Measurements from ENCODE around the gene CLCN4. TPM values are rescaled to one million over a fixed set of nuclear protein-coding genes. Genes with fewer than 3 reads are reported as not detected.

The CLCN4 gene
- total RNA-seq, 1 experiment from 2014 or later, result 3.1 TPM

DNA sequence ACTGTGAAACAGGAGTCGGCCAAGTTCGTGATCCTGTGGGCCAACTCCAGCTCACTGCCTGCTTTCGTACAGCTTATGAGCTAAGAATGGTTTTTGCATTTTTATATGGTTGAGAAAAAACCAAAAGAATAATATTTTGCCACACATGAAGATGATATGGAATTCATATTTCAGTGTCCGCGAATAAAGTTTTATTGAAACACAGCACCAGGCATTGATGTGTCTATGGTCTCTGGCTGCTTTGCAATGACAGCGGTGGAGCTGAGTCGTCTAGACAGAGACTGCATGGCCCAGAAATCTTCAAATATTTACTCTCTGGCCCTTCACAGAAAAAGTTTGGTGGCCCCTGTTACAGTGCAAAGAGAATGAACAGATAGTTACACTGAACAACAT lies 20.2 kb downstream of the CLCN4 start:
- H3K4me2 ChIP-seq, result no peak overlapping the region
- H3K9me2 ChIP-seq (ENCODE audit: insufficient read depth), result no peaks in the 10 kb centered on the region
- no peaks in the 10 kb centered on the region for H3K36me3 ChIP-seq (ENCODE audit: low read depth)
- ChIA-PET CTCF (no interaction called here), POLR2A (ENCODE audit: unreplicated experiment) (no interaction called here)
- no peaks in the 10 kb centered on the region for H3K9me3 ChIP-seq (ENCODE audit: insufficient read depth, low read depth)
- DNase-seq, result no peak
- no peak overlapping the region for H2AFZ ChIP-seq
- no peaks in the 10 kb centered on the region for H3F3A ChIP-seq (ENCODE audit: insufficient read depth, low read depth)
- no peak overlapping the region for H3K4me3 ChIP-seq
- no peak overlapping the region for H3K27ac ChIP-seq
- BruUV-seq (replicated peaks), result no TSS peak
- H3K27me3 ChIP-seq (ENCODE audit: insufficient read depth, low read depth), result no peaks in the 10 kb centered on the region
- TF ChIP-seq EZH2 (IDR thresholded peaks at IDR 0.05; ENCODE audit: low read depth), result no peak
- TF ChIP-seq, protein P1, sequence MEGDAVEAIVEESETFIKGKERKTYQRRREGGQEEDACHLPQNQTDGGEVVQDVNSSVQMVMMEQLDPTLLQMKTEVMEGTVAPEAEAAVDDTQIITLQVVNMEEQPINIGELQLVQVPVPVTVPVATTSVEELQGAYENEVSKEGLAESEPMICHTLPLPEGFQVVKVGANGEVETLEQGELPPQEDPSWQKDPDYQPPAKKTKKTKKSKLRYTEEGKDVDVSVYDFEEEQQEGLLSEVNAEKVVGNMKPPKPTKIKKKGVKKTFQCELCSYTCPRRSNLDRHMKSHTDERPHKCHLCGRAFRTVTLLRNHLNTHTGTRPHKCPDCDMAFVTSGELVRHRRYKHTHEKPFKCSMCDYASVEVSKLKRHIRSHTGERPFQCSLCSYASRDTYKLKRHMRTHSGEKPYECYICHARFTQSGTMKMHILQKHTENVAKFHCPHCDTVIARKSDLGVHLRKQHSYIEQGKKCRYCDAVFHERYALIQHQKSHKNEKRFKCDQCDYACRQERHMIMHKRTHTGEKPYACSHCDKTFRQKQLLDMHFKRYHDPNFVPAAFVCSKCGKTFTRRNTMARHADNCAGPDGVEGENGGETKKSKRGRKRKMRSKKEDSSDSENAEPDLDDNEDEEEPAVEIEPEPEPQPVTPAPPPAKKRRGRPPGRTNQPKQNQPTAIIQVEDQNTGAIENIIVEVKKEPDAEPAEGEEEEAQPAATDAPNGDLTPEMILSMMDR (conservative IDR thresholded peaks at IDR 0.05), result no peak
- no peaks in the 10 kb centered on the region for H3K4me1 ChIP-seq (replicated peaks; ENCODE audit: insufficient read depth)
- H4K20me1 ChIP-seq (ENCODE audit: insufficient read depth), result no peaks in the 10 kb centered on the region
- intact Hi-C loops (cut with micrococcal nuclease; ENCODE audit: unreplicated experiment), result no loop called here
- no peaks in the 10 kb centered on the region for H3K79me2 ChIP-seq (ENCODE audit: low read depth)

DNA sequence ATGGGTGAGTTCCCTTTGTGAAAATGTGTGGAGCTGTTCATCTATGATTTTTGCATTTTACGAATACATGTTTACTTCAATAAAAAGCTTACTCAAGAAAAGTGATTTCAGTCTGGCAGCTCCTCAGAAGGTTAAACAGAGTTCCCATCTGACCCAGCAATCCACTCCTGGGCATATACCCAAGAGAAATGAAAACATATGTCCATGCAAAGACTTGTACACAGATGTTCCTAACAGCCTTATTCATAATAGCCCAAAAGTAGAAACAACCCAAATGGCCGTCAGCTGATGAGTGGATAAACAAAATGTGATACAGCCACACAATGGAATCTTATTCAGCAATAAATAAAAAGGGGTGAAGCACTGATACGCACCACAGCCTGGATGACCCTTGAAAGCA lies 20.8 kb downstream of the CLCN4 start:
- H3K4me2 ChIP-seq, result no peak overlapping the region
- no peaks in the 10 kb centered on the region for H3K4me1 ChIP-seq (replicated peaks; ENCODE audit: insufficient read depth)
- CTCF ChIA-PET, result no interaction called here
- no peak overlapping the region for H3K4me3 ChIP-seq
- no peak for DNase-seq
- TF ChIP-seq, protein P1 (conservative IDR thresholded peaks at IDR 0.05), result no peak
- TF ChIP-seq EZH2 (IDR thresholded peaks at IDR 0.05; ENCODE audit: low read depth), result no peak
- POLR2A ChIA-PET (ENCODE audit: unreplicated experiment), result no interaction called here
- H3K27me3 ChIP-seq (ENCODE audit: insufficient read depth, low read depth), result no peaks in the 10 kb centered on the region
- no peaks in the 10 kb centered on the region for H3K9me3 ChIP-seq (ENCODE audit: insufficient read depth, low read depth)
- H3K27ac ChIP-seq, result no peak overlapping the region
- no peaks in the 10 kb centered on the region for H3K79me2 ChIP-seq (ENCODE audit: low read depth)
- no peak overlapping the region for H2AFZ ChIP-seq
- intact Hi-C loops (cut with micrococcal nuclease; ENCODE audit: unreplicated experiment), result no loop called here
- no peaks in the 10 kb centered on the region for H3K36me3 ChIP-seq (ENCODE audit: low read depth)
- no peaks in the 10 kb centered on the region for H3K9me2 ChIP-seq (ENCODE audit: insufficient read depth)
- BruUV-seq (replicated peaks), result no TSS peak
- no peaks in the 10 kb centered on the region for H4K20me1 ChIP-seq (ENCODE audit: insufficient read depth)
- no peaks in the 10 kb centered on the region for H3F3A ChIP-seq (ENCODE audit: insufficient read depth, low read depth)

GRCh38 chrX:10178866-10179463 lies 22.2 kb downstream of the CLCN4 start:
- H3K9me2 ChIP-seq (ENCODE audit: insufficient read depth), result no peaks in the 10 kb centered on the region
- H3K27me3 ChIP-seq (ENCODE audit: insufficient read depth, low read depth), result no peaks in the 10 kb centered on the region
- BruUV-seq (replicated peaks), result no TSS peak
- TF ChIP-seq EZH2 (IDR thresholded peaks at IDR 0.05; ENCODE audit: low read depth), result no peak
- TF ChIP-seq, protein P1 (conservative IDR thresholded peaks at IDR 0.05), result no peak
- CTCF ChIA-PET, result no interaction called here
- no peaks in the 10 kb centered on the region for H3F3A ChIP-seq (ENCODE audit: insufficient read depth, low read depth)
- H3K4me3 ChIP-seq, result no peak overlapping the region
- no peak overlapping the region for H3K27ac ChIP-seq
- no peak for DNase-seq
- POLR2A ChIA-PET (ENCODE audit: unreplicated experiment), result no interaction called here
- no peak overlapping the region for H2AFZ ChIP-seq
- intact Hi-C loops (cut with micrococcal nuclease; ENCODE audit: unreplicated experiment), result no loop called here
- H3K4me2 ChIP-seq, result no peak overlapping the region
- no peaks in the 10 kb centered on the region for H3K4me1 ChIP-seq (replicated peaks; ENCODE audit: insufficient read depth)
- H3K36me3 ChIP-seq (ENCODE audit: low read depth), result no peaks in the 10 kb centered on the region
- no peaks in the 10 kb centered on the region for H4K20me1 ChIP-seq (ENCODE audit: insufficient read depth)
- no peaks in the 10 kb centered on the region for H3K79me2 ChIP-seq (ENCODE audit: low read depth)
- no peaks in the 10 kb centered on the region for H3K9me3 ChIP-seq (ENCODE audit: insufficient read depth, low read depth)
